HG03558 (cell line): ENCODE data around the gene TP53I11.

Experiments used
- ATAC-seq: cut with Tn5 transposase; IDR thresholded peaks from one replicate; pipeline ENCODE4 v1.9.1; 2021; ENCODE audit warnings: moderate number of reproducible peaks; ENCODE audit not compliant: unreplicated experiment; ENCODE audit errors: extremely low read depth

The TP53I11 gene, protein sequence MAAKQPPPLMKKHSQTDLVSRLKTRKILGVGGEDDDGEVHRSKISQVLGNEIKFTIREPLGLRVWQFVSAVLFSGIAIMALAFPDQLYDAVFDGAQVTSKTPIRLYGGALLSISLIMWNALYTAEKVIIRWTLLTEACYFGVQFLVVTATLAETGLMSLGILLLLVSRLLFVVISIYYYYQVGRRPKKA

DNA sequence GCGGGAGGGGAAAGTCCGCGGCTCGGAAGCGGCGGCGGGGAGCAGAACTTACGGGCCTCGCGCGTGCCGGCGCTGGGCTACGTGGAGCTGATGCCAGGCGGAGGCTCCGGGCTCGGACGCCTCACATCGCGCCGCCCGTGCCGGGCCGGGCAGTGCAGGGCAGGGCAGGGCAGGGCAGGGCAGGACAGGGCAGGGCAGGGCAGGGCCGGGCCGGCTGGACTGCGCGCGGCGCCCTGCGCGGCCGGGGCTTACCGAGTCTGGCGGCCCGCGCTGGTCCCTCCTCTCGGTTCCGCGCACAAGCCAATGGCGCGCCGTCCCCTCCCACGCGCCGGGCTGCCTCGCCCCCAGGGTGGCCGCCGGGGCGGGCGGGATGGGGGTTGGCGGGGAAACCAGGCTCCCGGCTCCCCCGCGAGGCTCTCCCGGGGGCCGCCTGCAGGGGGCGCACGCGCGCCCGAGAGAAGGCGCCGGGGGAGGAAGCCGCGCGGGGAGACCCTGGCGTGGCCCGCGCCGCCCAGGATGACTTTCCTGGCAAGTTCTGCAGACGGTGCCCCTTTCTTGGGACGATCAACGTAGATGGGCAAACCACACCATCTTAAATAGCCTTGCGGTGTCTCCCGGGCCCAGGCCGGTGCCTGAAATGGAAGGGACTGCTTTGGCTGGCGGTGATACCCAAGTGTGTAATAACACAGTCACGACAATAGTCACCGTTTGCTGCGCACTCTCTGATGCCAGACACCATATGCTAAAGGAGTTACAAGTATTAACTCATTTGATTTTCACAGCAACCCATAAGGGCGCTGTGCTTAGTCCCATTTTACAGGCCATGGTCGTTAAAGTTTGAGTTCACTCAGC is at the start of gene TP53I11:
TP53I11 (minus strand) TSS at position 259 of the 852 bp plus-strand sequence. CDS start 12,548 bp downstream, outside the sequence.
- ATAC-seq: no peak

DNA sequence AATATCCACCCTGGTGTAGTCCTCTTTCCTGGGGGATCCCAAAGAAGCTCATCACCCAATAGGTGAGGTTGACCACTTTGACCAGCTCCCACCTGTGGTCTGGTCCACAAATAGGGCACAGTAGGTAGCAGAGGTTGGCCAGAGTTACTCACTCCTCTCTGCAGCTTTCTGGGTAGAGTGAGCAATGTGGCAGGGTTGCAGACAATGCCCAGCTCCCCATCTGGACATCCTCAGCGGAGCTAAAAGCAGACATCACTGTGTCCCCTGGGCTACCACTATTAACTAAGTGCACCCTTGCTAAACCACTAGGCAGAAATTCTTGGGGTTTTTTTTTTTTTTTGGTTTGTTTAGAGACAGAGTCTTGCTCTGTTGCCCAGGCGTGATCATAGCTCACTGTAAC is 48.4 kb upstream of the TP53I11 start:
- no peak for ATAC-seq

DNA sequence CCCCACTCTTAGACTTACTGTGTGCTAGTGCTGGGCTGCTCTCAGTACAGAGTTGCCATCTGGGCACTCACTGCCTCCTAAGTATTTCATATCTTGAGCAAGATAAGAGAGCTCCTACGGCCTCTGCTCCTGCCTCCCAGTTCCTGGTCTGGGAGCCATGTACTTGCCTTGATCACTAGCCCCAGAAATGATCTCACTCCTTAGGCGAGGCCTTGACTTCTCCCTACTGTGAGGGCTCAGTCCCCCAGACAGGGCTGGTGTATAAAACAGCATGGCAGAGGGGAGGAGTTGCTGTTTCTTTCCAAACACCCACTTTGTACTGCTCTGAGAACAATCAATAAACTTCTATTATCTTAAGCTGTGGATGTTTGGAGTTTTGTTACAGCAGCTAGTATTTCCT is 47.4 kb upstream of the TP53I11 start:
- ATAC-seq: no peak

DNA sequence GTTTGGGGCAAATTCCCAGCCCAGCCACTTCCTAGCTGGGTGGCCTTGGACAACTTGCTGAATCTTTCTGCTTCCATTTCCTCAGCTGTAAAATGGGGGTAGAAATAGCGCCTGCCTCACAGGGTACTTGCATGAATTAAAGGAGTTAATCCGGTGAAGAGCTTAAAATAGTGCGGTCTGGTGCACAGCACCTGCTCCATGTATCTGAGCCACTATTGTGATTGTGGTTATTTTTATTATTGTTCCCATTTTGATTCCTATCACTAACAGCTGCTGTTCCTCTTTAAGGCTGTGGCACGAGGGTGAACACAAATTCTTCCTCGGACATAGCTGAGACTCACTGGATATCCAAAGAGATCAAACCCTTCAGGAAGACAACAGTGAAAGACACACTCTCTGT is 46.9 kb upstream of the TP53I11 start:
- no peak for ATAC-seq

DNA sequence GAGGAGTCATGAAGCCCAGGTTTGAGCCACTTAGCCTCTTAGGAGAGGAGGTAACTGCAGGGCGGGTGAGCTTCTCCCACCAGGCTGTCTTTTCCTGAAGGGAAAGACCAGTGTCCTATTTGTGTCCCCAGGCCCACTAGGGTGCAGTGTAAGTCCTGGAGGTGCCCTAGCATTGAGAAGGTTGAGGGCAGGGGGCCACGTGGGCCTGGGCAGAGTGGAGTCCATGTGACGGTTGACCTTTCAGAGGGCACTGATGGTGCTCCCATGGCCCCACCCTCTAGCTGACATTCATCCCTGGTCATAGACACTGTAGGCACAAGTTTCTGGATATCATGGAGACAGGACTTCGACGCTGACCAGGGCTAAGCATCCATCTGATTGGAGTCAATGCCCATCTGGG is 44.1 kb upstream of the TP53I11 start:
- ATAC-seq: no peak

DNA sequence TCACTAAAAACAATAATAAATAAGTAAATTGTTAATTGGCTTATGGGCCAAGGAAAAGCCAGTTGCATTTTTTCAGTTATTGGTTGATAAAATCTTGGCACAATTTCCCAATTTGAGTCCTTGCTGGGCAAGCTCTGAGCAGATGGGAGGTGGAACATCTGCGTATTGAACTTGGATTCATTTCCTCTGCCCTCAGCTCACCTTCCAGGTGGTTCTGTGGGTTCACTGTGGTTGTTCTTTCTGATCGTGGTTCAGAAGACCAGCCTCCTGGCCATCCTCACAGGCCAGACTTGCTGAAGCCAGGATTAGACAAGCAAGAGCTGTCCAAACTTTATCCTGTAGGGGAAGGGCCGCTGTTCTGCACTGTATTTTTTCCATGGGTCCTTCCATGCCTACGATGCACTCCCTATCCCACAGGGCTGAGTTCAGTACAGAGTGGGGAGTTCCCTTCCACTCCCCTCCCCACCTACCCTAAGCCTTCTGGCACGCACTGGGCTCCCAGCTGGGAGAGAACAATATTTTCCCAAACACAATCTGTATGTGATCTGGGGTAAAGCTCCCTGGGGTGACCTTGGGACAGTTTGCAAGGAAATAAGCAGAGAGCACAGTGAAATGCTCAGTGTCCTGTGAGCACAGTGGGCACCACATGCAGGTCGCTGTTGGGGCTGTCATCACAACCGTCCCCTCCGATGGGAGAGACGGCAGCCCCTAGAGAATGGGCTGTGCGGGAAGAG is 43.5 kb upstream of the TP53I11 start:
- no peak for ATAC-seq

DNA sequence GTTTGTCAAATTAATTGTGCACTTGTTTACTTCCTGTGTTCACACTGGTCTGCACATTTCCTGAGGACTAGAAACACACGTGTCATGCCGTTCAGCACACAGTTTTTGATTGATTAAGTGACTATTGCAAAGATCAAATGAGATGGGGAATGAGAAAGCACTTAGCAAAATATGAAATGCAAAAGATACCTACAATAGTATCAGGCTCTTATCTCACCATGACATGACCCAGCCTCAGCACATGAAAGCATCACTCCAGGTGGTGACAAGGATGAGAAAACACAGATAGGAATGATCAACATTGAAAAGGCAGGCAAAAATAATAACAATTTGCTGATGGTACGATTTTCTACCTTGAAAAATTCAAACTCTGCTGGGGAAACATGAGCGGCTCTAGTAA is 42.1 kb upstream of the TP53I11 start:
- no peak for ATAC-seq

DNA sequence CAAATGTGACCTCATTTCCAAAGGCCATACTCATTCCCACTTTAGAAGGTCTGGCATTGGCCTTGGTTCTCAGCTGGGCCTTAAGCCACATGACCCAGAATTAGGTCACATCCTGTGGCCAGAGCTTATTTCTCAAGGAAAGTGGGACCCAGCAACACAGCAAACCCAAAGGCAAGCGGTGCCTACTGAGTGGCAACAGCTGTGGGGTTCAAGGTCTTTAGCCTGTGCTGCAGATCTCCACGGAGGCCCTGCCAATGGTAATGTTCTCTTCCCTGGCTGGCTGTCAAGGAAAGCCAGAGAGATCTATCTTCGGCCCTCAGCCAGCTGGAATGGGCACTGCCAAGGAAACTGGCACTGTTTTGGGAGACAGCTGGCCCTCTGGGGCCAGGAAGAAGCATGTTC is 41.5 kb upstream of the TP53I11 start:
- ATAC-seq: no peak

DNA sequence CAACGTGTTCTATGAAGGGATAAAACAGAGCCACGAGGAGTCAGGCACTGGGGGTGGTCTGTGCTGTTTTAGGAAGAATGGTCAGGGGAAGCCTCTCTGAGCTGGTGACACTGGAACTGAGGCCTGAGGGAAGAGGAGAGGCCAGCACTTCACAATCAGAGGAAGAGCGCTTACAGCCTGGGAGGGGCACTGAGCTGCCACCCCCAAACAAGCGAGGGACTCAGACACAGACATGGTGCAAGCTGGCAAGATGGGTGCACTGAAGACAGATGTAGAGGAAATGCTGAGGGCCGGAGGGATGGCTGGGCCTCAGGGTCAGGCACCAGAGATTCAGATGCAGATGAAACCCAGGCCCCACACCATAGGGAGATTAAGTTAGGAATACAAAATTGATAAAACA is 40.0 kb upstream of the TP53I11 start:
- ATAC-seq: no peak

DNA sequence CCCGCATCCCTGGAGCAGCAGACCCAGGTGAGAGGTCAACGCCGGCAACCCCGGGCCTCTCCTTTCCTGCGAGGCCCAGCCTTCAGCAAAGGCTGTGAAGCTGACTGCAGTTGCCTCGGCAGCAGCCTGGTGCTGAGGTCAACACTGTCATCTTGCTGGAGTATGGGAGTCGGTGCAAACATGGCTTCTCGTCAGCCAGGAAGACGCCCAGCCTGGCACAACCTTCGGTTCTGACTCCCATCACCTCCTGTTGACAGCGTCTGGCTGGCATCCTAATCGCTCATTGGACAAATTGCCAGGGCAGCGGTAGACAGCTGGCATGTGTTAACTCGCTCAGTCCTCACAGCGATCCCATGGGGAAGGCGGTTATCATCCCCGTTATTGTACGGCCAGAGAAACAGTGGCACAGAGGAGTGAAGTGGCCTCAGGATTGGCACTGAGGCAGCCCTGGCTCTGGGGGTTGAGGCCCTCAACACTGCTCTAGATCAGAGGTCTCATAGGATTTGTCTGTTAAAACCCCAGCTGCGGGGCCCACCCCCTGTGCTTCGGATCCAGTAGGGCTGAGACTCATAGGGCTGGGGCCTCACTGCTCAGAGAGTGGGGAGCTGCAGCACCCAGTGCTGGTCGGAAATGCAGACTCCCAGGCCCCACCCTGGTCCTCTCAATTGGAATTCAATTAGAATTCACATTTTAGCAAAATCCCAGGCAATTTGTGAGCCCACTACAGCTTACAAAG is 39.3 kb upstream of the TP53I11 start:
- no peak for ATAC-seq

DNA sequence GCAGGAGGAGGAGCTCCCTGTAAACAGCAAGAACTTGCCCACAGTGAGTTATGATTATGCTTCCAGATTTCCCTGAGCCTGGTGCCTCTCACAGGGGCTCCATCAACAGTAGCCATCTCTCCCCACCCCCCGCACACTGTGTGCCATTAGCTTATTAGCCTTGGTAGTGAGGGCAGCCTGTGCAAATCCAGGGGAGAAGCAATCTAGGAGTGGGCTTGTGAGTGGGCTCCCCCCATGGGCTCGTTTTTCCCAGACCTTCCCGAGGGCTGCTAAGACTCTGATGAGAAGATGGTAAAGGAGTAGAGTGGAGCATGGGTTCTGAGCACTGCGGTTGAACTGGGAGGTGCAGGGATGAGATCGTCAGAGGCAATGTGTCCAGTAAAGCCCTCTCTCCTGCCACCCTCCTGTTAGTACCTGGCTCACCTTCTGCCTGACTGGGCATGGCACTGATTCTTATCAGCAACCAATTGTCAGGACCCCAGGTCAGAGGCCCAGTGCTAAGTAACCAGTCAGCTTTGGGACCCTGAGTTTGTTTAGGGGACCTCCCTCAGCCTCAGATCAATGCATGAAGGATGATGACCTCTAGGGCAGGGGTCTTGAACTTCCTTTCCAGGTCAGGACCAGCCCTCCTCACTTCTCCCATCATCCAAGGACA is 38.4 kb upstream of the TP53I11 start:
- ATAC-seq: no peak

DNA sequence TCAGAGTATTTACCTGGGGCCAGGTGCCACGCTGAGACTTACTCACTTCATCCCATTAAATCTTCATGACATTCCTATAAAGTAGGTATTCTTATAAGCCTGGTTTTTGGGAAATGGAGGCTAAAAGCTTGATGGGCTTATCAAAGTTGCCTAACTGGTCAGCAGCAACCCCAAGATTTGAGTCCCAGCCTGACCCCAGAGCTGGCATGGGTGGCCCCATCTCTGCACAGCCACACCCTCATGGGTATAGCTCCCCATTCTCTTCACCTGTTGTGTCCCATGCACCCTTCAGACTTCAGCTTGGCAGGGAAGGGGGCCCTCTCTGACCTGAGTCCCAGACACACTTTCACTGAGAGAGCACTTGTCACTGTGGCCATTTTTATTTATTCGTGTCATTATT is 37.4 kb upstream of the TP53I11 start:
- ATAC-seq: no peak

DNA sequence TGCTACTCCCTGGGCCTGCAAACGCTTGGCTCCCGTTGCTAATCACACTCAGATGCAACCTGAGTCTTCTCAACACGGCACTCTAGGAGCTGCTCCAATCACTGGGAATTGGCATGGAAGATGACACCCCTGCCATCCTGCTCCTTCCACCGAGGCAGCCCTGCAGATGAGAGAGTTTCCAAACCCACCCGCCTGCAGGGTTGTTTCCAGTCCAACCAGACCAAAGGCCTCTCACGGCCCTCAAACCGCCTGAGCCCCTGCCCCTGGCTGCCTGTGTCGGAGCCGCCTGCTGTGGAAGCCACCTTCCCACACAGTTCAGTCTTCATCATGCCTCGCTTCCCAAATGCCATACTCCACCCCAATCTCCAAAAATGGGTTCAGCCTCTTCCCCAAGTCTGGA is 36.8 kb upstream of the TP53I11 start:
- no peak for ATAC-seq

DNA sequence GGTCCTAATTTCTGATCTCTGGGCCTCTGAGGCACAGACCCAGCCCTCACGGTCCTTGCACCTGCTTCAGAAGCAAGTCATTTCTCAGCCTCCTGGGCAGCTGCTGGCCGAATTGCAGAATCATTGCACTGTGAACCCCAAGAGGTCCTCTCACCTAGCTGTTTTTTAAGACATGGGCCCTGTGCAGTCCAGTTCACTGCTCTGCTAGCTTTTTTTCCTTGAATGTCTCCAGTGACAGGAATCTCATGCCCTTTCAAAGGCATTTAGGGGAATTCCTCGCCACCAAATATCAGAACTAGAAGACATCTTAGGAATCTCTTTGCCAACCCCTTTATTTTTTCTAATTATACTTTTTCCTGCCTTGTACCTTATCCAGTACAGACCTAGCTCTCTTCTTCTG is 35.6 kb upstream of the TP53I11 start:
- no peak for ATAC-seq

DNA sequence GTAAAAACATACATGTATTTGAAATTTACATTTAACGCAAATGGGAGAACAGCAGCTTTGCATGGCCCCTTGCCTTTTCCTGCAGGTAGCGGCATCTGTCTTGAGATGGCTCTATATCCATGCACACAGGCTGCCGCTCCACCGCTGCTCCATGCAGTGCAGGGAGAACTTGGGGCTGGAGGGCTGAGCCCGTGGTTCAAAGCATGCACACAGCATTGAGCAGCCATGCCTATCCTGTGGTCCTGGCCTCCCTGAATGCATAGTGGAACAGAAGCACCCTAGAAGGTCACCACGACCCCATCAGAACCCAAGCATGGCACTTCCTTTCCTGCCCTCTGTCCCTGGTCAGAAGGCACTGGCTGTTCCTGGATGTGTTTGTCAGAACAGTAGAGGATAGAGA is 35.0 kb upstream of the TP53I11 start:
- no peak for ATAC-seq

DNA sequence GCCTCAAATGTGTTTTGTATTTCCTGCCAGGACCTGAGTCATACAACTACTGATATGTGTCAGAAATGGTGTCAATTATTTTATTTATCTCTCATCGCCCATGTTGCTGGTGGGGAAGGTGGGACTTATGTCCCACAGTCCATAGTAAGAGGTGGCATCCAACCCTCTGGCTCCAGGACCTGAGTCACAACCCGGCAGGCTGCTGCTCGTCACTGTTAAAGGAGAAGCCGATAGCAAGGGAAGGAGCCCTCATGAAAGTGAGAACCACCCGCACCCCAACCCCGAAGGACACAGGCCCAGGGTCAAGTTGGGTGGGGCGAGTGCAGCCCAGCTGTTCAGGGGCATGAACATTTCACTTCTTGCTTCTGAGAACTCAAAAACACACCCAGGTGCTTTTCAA is 33.1 kb upstream of the TP53I11 start:
- no peak for ATAC-seq

DNA sequence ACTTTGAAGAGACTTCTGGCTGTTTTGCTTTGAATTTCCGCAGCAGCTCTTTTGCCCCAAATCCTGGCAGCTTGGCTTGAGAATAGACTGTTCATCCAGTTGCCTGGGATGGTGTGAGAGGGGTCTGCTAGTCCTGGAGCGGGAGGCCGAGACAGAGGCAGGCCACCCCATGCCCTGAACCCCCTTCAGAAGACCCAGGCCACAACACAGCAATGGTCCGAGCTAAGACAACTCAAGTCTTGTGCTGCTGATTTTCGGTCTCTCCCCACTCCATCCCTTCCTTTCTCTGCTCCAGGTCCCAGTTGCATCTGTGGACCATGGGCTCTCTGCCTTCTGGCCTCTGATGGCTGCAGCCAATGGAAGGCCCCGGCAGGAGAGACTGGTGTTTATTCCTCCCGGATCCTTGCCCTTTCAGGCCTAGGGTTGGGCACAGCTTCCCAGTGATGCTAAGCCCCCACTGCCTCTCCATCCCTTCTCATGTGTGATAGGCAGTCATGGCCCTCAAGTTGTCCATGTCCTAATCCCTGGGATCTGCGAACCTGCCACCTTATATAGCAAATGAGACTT is 31.9 kb upstream of the TP53I11 start:
- ATAC-seq: no peak

DNA sequence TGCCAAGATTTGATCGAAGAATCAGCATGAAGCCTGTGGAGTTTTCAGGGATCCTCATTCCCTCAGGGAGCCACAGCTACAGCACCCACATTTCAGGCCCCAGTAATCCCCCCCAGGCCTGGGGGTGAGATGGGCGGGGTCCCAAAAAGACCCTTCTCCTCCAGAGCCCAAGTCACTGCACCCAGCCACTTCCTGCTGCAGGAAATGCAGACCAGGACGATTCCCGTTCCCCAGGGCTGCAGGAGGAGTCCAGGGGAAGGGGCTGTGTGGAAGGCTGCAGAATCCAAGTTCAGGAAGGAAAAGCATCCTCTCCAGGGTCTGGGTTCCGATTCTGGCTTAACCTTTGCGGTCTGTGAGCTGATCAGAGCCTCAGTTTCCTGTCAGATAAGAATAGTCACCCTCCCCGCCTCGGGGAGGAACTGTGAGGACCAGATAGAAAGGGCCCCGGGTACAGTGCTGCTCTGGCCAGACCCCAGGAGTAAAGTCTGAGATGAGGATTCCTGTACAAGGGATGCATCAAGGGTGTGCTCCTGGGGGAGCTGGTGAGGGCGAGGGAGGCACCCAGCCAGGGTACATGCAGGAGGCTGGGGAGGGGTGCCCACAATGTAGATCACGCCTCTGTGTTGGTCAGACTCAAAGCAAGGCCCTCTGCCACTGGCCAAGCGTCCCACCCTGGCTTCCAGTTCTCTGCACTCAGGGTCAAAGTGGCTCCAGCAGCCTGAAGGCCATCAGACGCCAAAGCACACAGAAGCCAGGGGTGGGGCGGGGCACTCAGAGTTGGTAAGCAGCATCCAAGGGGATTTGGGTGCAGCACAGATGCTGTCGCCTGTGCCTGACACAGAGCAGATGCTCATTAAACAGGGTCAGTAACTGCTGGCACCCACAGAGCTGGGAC is 30.1 kb upstream of the TP53I11 start:
- no peak for ATAC-seq
